A673 (cell line): ENCODE data around the gene RPL32.

Source experiments
- CTCF ChIP-seq: fragments of 300-800, 200-600 bp; sonication (generic); conservative IDR thresholded peaks from 2 replicates; pipeline ENCODE4 v1.5.1; 2017; ENCODE audit warnings: low read depth, mild to moderate bottlenecking, antibody characterized with exemption, low read length, moderate library complexity, mixed read lengths
- EZH2 ChIP-seq: fragments of 200-600 bp; sonication (generic); IDR thresholded peaks from 2 replicates; pipeline ENCODE4 v1.6.1; 2017; ENCODE audit warnings: borderline replicate concordance, low read depth, mild to moderate bottlenecking, mixed read lengths, antibody characterized with exemption, low read length; ENCODE audit not compliant: poor library complexity, severe bottlenecking

- TF ChIP-seq CTCF, result no peak
- no peak for TF ChIP-seq EZH2
These were observed 7.9 kb downstream of the RPL32 start for GRCh38 chr3:12833222-12834161.
